PFSK-1 (cell line): ENCODE results near the gene DCTPP1.
A peak's percentile ranks its signal among the peaks of the same experiment; 100 is the strongest.

Experiments used
- FOXP2 ChIP-seq: optimal IDR thresholded peaks from 2 replicates; pipeline ENCODE3; 2011; ENCODE audit warnings: borderline replicate concordance, control low read depth, inconsistent platforms; ENCODE audit not compliant: insufficient read depth; ENCODE audit errors: extremely low read length, extremely low read depth
- POLR2AphosphoS5 ChIP-seq: IDR thresholded peaks from 2 replicates; pipeline ENCODE4 v1.6.1; 2012; ENCODE audit warnings: low read depth, mild to moderate bottlenecking, control low read depth, low read length, moderate library complexity
- REST ChIP-seq, 2 experiments: IDR thresholded peaks; 2 replicates each; pipeline versions ENCODE4 v1.6.1 to v1.8.0; 2011 to 2012; ENCODE audit warnings: low read depth in 2 of 2, low read length in 2 of 2, control low read depth in 1 of 2, inconsistent platforms in 1 of 2, mild to moderate bottlenecking in 1 of 2, moderate library complexity in 1 of 2; ENCODE audit not compliant: insufficient read depth in 1 of 2
- SIN3A ChIP-seq: IDR thresholded peaks from 2 replicates; pipeline ENCODE4 v1.6.1; 2012; ENCODE audit warnings: mild to moderate bottlenecking, low read length, moderate library complexity, borderline replicate concordance; ENCODE audit not compliant: insufficient read depth
- TAF1 ChIP-seq: IDR thresholded peaks from 2 replicates; pipeline ENCODE4 v1.6.1; 2012; ENCODE audit warnings: low read length, control low read depth, borderline replicate concordance; ENCODE audit not compliant: insufficient read depth

Gene DCTPP1

GRCh38 chr16:30377812-30378235, 52.0 kb downstream of the DCTPP1 start:
- TF ChIP-seq TAF1 (peak; percentile 46; the same call in 1 of the 2 replicates), REST (IDR thresholded peaks at IDR 0.05; ENCODE audit: insufficient read depth in 1 of 2, low read depth in 2 of 2, low read length in 2 of 2) (no peak; a peak in 1 of 4 replicates), FOXP2 (peak; percentile 49), POLR2AphosphoS5 (peak; percentile 75), SIN3A (no peak)

- no peak for TF ChIP-seq FOXP2
- TF ChIP-seq TAF1 = no peak
These were observed 52.6 kb downstream of the DCTPP1 start for GRCh38 chr16:30377050-30377811.

- TF ChIP-seq FOXP2 (no peak), TAF1 (no peak), POLR2AphosphoS5 (no peak), SIN3A (no peak), REST (IDR thresholded peaks at IDR 0.05; ENCODE audit: insufficient read depth in 1 of 2, low read depth in 2 of 2, low read length in 2 of 2) (no peak)
These were observed 53.3 kb downstream of the DCTPP1 start for GRCh38 chr16:30376461-30376902.

GRCh38 chr16:30375864-30376263, 54.0 kb downstream of the DCTPP1 start:
- TF ChIP-seq TAF1 = no peak
- no peak for TF ChIP-seq REST (IDR thresholded peaks at IDR 0.05; ENCODE audit: insufficient read depth in 1 of 2, low read depth in 2 of 2, low read length in 2 of 2)
- no peak for TF ChIP-seq FOXP2
- no peak for TF ChIP-seq SIN3A
- TF ChIP-seq POLR2AphosphoS5 = no peak

- TF ChIP-seq SIN3A (no peak), FOXP2 (no peak), POLR2AphosphoS5 (no peak), TAF1 (no peak), REST (IDR thresholded peaks at IDR 0.05; ENCODE audit: insufficient read depth in 1 of 2, low read depth in 2 of 2, low read length in 2 of 2) (no peak)
These were observed 55.3 kb downstream of the DCTPP1 start, which contains the start of gene MYL11 for GRCh38 chr16:30374538-30374937. Gene MYL11, plus strand, starts transcription at chr16:30374802. Its CDS starts 56 bp downstream, at chr16:30374858.
